ENCODE measurements around the gene RTN4.

Gene RTN4

DNA sequence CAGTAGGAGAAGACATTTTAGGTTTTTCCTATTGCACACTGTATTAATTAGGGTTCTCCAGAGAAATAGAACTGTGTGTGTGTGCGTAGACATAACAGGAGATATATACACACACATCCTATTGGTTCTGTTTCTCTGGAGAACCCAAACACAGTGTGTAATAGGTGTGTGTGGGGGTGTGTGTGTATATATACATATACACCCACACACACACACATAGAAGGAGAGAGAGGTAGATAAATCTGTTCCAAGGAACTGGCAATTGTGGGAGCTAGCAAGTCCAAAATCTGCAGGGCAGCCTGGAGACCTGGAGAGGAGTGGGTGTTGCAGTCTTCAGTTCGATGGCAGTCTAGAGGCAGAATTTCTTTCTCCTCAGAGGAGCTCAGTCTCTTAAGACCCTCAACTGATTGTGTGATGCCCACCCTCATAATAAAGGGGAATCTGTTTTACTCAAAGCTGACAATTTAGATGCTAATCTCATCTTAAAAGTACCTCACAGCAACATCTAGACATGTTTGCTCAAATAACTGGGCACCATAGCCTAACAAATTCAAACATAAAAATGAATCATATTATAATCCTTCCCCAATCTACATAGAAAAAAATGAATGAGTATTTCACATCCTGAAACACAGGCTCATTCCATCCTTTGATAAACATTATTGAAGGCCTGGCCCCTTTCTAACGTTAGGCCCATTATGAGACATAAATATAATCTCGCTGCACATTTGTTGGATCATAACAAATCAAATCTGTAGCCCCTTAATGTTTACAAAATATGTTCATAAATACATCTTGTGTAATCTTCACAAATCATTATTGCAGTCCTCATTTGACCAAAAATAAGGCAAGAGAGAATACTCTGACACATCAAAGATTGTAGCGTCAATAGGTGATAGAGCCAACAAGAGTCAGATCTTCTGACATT is 35.1 kb upstream of the RTN4 start:
- Histone ChIP-seq H3K79me2 (ENCODE audit: insufficient read depth, low read length) (no peaks in the 10 kb centered on the region), H3K9me3 (ENCODE audit: insufficient read depth, low read length, severe bottlenecking) (peaks cover 3% of the 10 kb centered on the region), H2AFZ (ENCODE audit: low read depth, low read length) (no peak overlapping the region), H3K27me3 (ENCODE audit: insufficient read depth, low read length, poor library complexity) (no peaks in the 10 kb centered on the region), H4K20me1 (ENCODE audit: insufficient read depth, low read length) (no peaks in the 10 kb centered on the region), H3K4me3 (ENCODE audit: low read depth in 1 of 2, low read length in 2 of 2) (no peak overlapping the region), H3K9ac (ENCODE audit: low read depth, low read length) (no peak overlapping the region), H3K4me2 (ENCODE audit: insufficient read depth, low read length) (no peak overlapping the region), H3K4me1 (ENCODE audit: insufficient read depth, low read length) (no peaks in the 10 kb centered on the region), H3K27ac (ENCODE audit: low read length) (no peak overlapping the region), H3K36me3 (ENCODE audit: insufficient read depth, low read length) (no peaks in the 10 kb centered on the region)
- TF ChIP-seq, protein P1, sequence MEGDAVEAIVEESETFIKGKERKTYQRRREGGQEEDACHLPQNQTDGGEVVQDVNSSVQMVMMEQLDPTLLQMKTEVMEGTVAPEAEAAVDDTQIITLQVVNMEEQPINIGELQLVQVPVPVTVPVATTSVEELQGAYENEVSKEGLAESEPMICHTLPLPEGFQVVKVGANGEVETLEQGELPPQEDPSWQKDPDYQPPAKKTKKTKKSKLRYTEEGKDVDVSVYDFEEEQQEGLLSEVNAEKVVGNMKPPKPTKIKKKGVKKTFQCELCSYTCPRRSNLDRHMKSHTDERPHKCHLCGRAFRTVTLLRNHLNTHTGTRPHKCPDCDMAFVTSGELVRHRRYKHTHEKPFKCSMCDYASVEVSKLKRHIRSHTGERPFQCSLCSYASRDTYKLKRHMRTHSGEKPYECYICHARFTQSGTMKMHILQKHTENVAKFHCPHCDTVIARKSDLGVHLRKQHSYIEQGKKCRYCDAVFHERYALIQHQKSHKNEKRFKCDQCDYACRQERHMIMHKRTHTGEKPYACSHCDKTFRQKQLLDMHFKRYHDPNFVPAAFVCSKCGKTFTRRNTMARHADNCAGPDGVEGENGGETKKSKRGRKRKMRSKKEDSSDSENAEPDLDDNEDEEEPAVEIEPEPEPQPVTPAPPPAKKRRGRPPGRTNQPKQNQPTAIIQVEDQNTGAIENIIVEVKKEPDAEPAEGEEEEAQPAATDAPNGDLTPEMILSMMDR (IDR thresholded peaks at IDR 0.05; ENCODE audit: borderline replicate concordance, extremely low read depth, low read length, poor library complexity, severe bottlenecking) = no peak
- DNase-seq (no peak), ATAC-seq (ENCODE audit: insufficient read depth, low read depth) (no peak)

DNA sequence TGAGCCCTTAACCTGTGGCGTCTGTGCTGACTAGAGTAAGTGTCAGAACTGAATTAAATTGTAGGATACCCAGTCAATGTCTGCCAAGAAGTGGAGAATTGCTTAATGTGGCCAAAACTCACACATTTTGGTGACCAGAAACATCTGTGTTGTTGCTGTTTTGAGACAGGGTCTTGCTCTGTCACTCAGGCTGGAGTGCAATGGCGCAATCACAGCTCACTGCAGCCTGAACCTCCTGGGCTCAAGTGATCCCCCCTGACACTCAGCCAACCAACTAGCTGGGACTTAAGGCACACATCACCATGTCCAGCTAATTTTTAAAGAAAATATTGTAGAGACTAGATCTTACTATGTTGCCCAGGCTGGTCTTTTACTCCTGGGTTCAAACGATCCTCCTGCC is 34.4 kb upstream of the RTN4 start:
- H3K4me3 ChIP-seq (ENCODE audit: low read depth in 1 of 2, low read length in 2 of 2) = no peak overlapping the region
- no peaks in the 10 kb centered on the region for H3K4me1 ChIP-seq (ENCODE audit: insufficient read depth, low read length)
- no peaks in the 10 kb centered on the region for H3K79me2 ChIP-seq (ENCODE audit: insufficient read depth, low read length)
- no peak overlapping the region for H2AFZ ChIP-seq (ENCODE audit: low read depth, low read length)
- no peak overlapping the region for H3K4me2 ChIP-seq (ENCODE audit: insufficient read depth, low read length)
- no peak for DNase-seq
- peaks cover 6% of the 10 kb centered on the region for H3K9me3 ChIP-seq (ENCODE audit: insufficient read depth, low read length, severe bottlenecking)
- H3K27ac ChIP-seq (ENCODE audit: low read length) = no peak overlapping the region
- no peak overlapping the region for H3K9ac ChIP-seq (ENCODE audit: low read depth, low read length)
- TF ChIP-seq, protein P1 (IDR thresholded peaks at IDR 0.05; ENCODE audit: borderline replicate concordance, extremely low read depth, low read length, poor library complexity, severe bottlenecking) = no peak
- TF ChIP-seq EZH2 (IDR thresholded peaks at IDR 0.05; ENCODE audit: borderline replicate concordance, low read depth, low read length, severe bottlenecking) = no peak
- no peaks in the 10 kb centered on the region for H3K36me3 ChIP-seq (ENCODE audit: insufficient read depth, low read length)
- no peak for ATAC-seq (ENCODE audit: insufficient read depth, low read depth)
- H4K20me1 ChIP-seq (ENCODE audit: insufficient read depth, low read length) = no peaks in the 10 kb centered on the region
- H3K27me3 ChIP-seq (ENCODE audit: insufficient read depth, low read length, poor library complexity) = no peaks in the 10 kb centered on the region

DNA sequence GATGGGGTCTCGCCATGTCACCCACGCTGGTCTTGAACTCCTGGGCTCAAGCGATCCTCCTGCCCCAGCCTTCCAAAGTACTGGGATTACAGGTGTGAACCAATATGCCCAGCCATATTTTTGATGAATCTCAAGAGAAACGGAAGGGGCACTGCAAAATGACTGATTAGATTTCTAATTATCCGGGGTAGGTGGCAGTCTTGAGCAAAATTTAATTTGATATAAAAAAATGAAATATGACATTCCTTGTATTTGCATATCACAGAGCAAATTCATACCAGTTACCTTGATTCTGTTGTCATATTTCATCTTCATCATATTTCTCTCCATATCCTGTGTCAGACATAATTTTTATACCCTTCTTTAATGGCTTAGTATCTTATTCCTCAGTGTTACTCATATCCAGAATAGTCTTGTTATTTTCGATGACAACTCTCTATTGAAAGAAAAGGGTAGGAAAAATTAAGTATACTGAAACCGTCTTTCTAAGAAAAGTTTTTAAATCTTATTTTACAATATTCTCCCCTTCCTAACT is 30.0 kb upstream of the RTN4 start:
- Histone ChIP-seq H3K27me3 (ENCODE audit: insufficient read depth, low read length, poor library complexity) (no peaks in the 10 kb centered on the region), H4K20me1 (ENCODE audit: insufficient read depth, low read length) (no peaks in the 10 kb centered on the region), H3K4me1 (ENCODE audit: insufficient read depth, low read length) (no peaks in the 10 kb centered on the region), H3K9ac (ENCODE audit: low read depth, low read length) (no peak overlapping the region), H3K79me2 (ENCODE audit: insufficient read depth, low read length) (no peaks in the 10 kb centered on the region), H3K4me2 (ENCODE audit: insufficient read depth, low read length) (no peak overlapping the region), H3K36me3 (ENCODE audit: insufficient read depth, low read length) (no peaks in the 10 kb centered on the region), H3K9me3 (ENCODE audit: insufficient read depth, low read length, severe bottlenecking) (peaks cover 6% of the 10 kb centered on the region), H3K27ac (ENCODE audit: low read length) (no peak overlapping the region), H2AFZ (ENCODE audit: low read depth, low read length) (no peak overlapping the region), H3K4me3 (ENCODE audit: low read depth in 1 of 2, low read length in 2 of 2) (no peak overlapping the region)
- ATAC-seq (ENCODE audit: insufficient read depth, low read depth) = no peak
- TF ChIP-seq, protein P1 (IDR thresholded peaks at IDR 0.05; ENCODE audit: borderline replicate concordance, extremely low read depth, low read length, poor library complexity, severe bottlenecking) = no peak
- no peak for DNase-seq
